GM12801 (cell line): ENCODE results near the gene FARP1.

Source experiments
- TF ChIP-seq, protein P1 (sequence below): IDR thresholded peaks from one replicate; pipeline ENCODE4 v1.5.1; 2011; ENCODE audit warnings: control low read depth; ENCODE audit not compliant: insufficient read length; ENCODE audit errors: extremely low read depth

The FARP1 gene

DNA sequence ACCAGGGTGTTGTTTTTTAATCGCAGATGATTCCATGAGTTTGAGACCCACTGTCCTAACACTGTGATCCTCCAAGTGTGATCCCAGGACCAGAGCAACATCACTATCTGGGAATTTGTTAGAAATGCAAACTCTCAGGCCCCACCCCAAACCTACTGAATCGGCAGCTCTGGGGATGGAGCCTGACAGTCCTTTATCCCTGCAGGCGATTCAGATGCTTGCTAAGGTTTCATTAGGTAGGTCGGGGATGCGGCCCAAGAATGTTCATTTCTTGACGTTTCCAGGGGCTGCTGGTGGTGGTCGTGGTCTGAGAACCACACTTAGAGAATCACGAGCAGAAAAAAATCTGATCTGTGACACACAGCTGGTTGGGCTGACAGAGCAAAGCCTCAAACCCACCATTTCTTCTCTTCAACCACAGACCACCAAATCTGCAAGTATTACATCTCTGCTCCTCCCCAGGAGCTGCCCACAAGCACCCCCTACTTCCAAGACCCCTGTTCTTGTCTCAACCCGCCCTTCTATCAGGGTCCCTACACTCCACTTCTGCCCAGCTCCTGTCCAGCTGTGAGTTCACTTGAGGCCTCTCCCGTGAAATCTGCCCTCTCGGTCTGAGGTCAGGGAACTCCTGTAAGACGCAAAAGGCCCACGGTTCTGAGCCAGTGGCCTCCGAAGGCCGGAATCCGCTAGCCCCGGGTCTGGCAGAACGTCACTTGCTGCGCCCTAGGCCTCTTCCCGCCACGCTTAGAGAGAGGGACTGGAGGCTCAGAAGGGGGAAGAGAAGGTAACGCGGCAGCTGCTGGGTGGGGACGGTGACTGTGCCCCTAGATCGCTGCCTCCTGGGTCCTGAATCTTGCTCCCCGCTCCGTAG, 1.1 kb upstream of the FARP1 start:
- TF ChIP-seq, protein P1, sequence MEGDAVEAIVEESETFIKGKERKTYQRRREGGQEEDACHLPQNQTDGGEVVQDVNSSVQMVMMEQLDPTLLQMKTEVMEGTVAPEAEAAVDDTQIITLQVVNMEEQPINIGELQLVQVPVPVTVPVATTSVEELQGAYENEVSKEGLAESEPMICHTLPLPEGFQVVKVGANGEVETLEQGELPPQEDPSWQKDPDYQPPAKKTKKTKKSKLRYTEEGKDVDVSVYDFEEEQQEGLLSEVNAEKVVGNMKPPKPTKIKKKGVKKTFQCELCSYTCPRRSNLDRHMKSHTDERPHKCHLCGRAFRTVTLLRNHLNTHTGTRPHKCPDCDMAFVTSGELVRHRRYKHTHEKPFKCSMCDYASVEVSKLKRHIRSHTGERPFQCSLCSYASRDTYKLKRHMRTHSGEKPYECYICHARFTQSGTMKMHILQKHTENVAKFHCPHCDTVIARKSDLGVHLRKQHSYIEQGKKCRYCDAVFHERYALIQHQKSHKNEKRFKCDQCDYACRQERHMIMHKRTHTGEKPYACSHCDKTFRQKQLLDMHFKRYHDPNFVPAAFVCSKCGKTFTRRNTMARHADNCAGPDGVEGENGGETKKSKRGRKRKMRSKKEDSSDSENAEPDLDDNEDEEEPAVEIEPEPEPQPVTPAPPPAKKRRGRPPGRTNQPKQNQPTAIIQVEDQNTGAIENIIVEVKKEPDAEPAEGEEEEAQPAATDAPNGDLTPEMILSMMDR = no peak

DNA sequence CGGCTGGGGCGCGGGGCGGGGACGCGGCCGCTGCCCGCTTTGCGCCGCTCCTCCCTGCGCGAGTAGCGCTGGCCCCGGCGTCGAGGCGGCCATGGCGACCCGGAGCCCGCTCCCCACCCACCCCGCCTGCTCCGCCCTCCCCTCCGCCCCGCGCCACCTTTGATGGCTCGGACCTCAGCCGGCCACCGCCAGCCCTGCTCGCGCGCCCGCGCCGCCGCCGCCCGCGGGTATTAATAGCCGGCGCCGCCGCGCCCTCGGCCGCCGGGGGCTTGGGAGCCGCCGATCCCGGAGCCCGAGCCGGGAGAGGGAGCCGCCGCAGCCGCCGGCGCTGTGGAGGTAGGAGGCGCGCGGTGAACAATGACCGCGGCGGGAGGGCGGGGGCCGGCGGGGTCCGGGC, 261 bp downstream of the FARP1 start:
- TF ChIP-seq, protein P1 = no peak

DNA sequence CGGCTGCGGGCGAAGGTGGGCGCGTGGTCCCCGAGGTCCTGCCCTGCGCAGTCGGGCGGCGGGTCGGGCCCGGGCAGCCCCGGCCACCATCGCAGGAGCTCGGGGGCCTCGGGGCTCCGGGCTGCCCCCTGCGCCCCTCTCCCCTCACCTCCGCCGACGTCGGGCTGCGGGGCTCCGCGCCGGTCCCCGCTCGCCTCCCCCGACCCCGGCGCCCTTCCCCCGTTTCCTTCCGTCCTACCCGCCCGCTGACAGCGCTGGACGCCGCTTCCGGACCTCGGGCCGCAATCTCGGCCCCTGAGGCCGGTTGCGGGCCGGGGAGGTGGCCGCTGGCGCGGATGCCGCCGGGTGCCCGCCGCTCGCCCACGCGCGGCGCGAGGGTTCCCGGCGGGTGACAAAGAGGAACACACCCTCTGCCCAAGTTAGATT, 720 bp downstream of the FARP1 start:
- TF ChIP-seq, protein P1 = no peak

DNA sequence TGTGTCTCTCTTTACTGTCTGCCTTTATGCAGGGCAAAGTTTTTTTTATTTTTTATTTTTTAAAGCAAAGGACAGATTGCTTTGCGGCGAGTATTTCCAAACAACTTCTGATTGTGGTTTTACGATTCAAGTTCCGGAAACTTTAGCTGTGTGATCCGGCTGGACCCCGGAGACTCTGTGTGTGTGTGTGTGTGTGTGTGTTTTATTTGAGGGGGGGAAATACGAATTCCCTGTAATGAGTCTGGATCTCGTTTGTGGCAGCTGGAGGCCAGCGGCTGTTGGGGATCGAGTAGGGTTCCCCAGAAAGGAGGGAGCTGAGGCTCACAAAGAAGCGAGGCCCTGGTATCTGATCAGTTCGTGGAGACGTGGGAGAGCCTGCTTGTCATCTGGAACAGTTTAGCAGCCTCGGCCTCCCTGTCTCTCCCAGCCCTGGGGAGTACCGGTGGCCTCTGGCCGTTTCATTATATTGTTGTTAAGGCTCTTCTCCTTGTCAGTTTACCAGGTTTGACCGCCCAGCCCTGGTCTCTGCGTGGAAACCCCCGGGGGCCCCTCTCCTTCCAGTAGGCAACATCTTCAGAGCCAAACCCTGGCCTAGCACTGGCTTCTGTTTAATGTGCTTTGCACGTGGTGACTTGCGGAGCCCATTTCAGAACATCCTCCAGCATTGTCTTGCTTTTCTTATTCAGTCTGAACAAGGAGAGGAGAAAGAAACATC, 1.3 kb downstream of the FARP1 start:
- TF ChIP-seq, protein P1 = no peak

DNA sequence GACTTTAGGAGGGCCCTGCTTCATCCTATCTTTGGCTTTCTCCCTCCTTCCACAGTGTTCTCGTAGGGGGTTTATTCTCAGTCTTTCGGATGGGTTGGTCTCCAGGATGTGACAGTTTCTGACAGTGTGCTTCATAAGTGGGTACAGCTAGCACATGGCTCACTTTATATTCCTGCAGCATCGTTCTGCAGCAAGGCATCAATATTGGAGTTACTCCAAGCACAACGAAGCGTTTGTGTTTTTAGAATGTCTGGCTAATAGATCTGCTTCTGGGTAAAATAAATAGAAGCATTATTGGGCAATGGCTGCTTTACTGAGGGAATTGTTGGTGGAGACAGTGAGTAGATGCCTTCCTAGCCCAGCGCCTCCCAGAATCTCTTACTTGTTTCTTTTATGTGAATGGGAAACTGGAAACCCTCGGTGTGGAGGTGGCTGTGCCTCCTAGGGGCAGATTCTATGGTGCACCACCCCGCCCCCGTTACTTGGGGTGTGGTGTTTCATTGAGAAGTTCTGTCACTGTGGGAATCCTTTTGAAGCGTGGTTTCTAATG, 2.0 kb downstream of the FARP1 start:
- TF ChIP-seq, protein P1 = no peak

DNA sequence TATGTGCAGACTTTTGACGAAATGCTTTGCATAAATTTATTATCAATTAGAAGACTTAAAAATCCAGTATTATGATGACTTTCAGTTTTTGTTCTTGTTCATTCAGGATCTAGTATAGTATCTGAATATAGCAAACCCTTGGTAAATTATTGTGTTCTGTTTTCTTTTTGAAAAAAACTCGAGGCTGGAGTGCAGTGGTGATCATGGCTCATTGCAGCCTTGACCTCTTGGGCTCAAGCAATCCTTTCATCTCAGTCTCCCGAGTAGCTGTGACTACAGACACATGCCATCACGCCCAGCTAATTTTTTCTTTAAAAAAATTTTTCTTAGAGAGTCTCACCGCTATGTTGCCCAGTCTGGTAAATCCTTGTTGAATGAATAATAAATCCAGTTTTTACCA, 4.6 kb downstream of the FARP1 start:
- TF ChIP-seq, protein P1 = no peak

DNA sequence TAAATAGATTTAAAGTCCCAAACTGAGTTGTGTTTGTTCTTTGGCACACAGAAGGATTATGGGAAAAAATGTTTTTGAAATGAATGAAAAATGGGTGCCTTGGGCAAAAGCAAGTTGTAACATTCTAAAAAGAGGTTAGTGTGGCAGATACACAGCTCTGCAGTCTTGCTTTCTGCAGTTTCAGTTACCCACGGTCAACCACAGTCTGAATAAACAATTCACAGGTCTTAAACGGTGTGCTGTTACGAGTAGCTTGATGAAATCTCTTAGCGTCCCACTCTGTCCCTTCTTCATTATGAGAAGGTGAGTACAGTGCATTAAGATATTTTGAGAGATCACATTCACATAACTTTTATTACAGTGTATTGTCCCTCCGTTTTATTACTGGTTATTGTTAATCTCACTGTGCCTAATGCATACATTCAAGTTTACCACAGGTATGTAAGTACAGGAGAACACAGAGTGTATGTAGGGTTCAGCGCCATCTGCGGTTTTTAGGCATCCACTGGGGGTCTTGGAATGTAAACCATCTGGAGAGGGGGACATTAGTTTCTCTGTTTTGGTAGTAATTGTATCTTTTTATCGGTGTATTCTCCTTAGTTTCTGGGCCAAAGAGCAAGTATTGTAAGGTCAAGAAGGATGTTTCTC, 8.1 kb downstream of the FARP1 start:
- TF ChIP-seq, protein P1 = no peak
